C4-2B (cell line): ENCODE data around the gene ARL8B.

ENCODE experiments used
- ZFX ChIP-seq: fragments of 450-650 bp; IDR thresholded peaks from 2 replicates; pipeline ENCODE4 v1.6.1; 2017
- TF ChIP-seq, protein P1 (sequence below): fragments of 450-650 bp; conservative IDR thresholded peaks from 2 replicates; pipeline ENCODE4 v1.5.1; 2017; ENCODE audit warnings: mild to moderate bottlenecking

DNA sequence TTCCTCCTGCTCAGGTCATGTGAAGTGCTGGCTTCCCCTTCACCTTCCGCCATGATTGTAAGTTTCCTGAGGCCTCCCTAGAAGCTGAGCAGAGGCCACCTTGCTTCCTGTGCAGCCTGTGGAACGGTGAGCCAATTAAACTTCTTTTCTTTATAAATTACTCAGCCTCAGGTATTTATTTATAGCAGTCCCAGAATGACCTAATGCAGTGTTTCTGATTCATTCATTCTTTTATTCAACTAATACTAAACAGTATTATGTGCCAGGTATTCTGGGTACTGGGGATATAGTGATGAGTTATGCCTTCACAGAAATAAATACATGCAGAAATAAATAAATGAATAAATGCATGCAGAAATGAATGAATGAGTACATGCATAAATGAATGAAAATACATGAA is 107.3 kb downstream of the ARL8B start:
- TF ChIP-seq, protein P1, sequence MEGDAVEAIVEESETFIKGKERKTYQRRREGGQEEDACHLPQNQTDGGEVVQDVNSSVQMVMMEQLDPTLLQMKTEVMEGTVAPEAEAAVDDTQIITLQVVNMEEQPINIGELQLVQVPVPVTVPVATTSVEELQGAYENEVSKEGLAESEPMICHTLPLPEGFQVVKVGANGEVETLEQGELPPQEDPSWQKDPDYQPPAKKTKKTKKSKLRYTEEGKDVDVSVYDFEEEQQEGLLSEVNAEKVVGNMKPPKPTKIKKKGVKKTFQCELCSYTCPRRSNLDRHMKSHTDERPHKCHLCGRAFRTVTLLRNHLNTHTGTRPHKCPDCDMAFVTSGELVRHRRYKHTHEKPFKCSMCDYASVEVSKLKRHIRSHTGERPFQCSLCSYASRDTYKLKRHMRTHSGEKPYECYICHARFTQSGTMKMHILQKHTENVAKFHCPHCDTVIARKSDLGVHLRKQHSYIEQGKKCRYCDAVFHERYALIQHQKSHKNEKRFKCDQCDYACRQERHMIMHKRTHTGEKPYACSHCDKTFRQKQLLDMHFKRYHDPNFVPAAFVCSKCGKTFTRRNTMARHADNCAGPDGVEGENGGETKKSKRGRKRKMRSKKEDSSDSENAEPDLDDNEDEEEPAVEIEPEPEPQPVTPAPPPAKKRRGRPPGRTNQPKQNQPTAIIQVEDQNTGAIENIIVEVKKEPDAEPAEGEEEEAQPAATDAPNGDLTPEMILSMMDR: no peak
- TF ChIP-seq ZFX: no peak
